Right cardiac atrium (tissue), 5 donors: Measurements from ENCODE around the gene GP5. TPM values are rescaled to one million over a fixed set of nuclear protein-coding genes. Genes with fewer than 3 reads are reported as not detected.

Experiments
- ATAC-seq, 2 donors: fragments of 200-7000 bp; cut with Tn5 transposase; one replicate each; pipeline versions ENCODE4 v1.8.0 to v1.9.1; 2020; ENCODE audit warnings: moderate library complexity in 2 of 2, mild to moderate bottlenecking in 1 of 2
- DNase-seq, 3 donors: peaks; one replicate each; pipeline ENCODE4 v3.0.0-alpha.2; 2020
- H3K27ac ChIP-seq: one replicate; pipeline ENCODE4 v1.5.1; 2013; ENCODE audit warnings: mild to moderate bottlenecking, low read length, control low read depth, moderate library complexity
- H3K27me3 ChIP-seq: one replicate; pipeline ENCODE4 v1.6.1; 2013; ENCODE audit not compliant: control insufficient read depth, insufficient read depth
- H3K4me1 ChIP-seq: one replicate; pipeline ENCODE4 v1.6.1; 2013; ENCODE audit warnings: low read length; ENCODE audit not compliant: control insufficient read depth, insufficient read depth
- H3K4me3 ChIP-seq: one replicate; pipeline ENCODE4 v1.5.1; 2013; ENCODE audit warnings: low read length, control low read depth
- H3K9me3 ChIP-seq: one replicate; pipeline ENCODE4 v1.6.1; 2013; ENCODE audit warnings: low read length; ENCODE audit not compliant: control insufficient read depth
- WGBS: extraction: QIAGEN DNeasy Blood & Tissue Kit; methylation state at CpG from one replicate; pipeline ENCODE4 v1.1.7; 2013; 5-methylcytosine and 5-hydroxymethylcytosine counted together
- intact Hi-C, 4 donors: fragments of 100-400 bp; cut with DNase I; formaldehyde crosslinking; loops; one replicate each; pipeline versions ENCODE4 v1.11.0 to v1.14.0; 2022 to 2023
- polyA plus RNA-seq: library from polyadenylated mRNA; stranded (reverse); fragments of 200-250 nt; gene quantifications from one replicate; pipeline ENCODE4 v1.2.3, GENCODE V29; 2013
- total RNA-seq, 4 donors: library from RNA; stranded (reverse); fragmentation: NEBNext Ultra II Directional; extraction: Animal tissue kit (Norgen Biotek cat#: 25700); gene quantifications; one replicate each; pipeline ENCODE4 v1.2.1, GENCODE V29; 2021
- donor health status: healthy with polysubstance abuse.
- donor health status: DM: no; HTN: yes; CAD: no.
- donor health status: DM: no; HTN: no; CAD: no.
- donor health status: DM: no; HTN: yes; CAD: no; lungs with severe emphysema.
- donor health status: DM: yes; HTN: yes; CAD: no.

The GP5 gene
- total and polyA plus RNA-seq, 5 donors: 0.07 TPM; not detected in 4

- 71% methylated on average over 5 of the region's 5 CpGs for WGBS
- no peak for ATAC-seq
- H3K9me3 ChIP-seq: no peaks in the 10 kb centered on the region
Measured at GRCh38 chr3:194346621-194347020, 52.4 kb downstream of the GP5 start.

DNA sequence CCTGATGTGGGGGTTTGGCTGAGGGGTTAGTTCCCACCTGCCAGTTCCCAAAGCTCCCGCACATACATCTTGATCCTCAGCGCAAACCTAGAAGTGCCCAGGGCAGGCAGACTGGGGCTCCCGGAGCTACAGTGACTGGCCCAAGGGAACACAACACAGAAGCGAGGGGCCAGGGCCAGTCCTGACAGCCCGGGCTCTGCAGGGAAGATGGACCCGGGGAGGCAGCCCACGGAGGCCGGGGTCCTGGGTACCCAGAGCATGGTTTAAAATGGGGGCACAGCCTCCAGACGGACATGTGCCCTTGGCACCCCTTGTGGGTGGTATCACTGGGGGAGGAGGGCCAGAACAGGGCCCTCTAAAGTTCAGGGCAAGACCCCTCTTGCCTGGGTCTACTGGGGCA lies 53.0 kb downstream of the GP5 start:
- Histone ChIP-seq H3K9me3 (no peaks in the 10 kb centered on the region), H3K27me3 (no peaks in the 10 kb centered on the region), H3K4me3 (no peak overlapping the region), H3K4me1 (no peaks in the 10 kb centered on the region), H3K27ac (no peak overlapping the region)
- no peak for DNase-seq
- intact Hi-C loops: no loop called here
- no peak for ATAC-seq
- WGBS: 83% methylated on average over 9 of the region's 9 CpGs

More at GRCh38 chr3:194346621-194347020, 52.4 kb downstream of the GP5 start:
- no peak overlapping the region for H3K27ac ChIP-seq
- intact Hi-C loops: no loop called here
- no peak for DNase-seq
- H3K4me1 ChIP-seq: no peaks in the 10 kb centered on the region
- H3K4me3 ChIP-seq: no peak overlapping the region
- H3K27me3 ChIP-seq: no peaks in the 10 kb centered on the region

Other genes with a start within 250 kb of the GP5 start
- not detected for gene CPN2, start 47.9 kb downstream of the GP5 start, total RNA-seq
- gene CPN2, start 47.9 kb downstream of the GP5 start, polyA plus RNA-seq: 0.07 TPM
- under 1 TPM in 3 of 4 donors, not detected in 1; 0.03 to 0.06 (median 0.06) TPM for gene LRRC15, start 29.5 kb downstream of the GP5 start, total RNA-seq
- gene LRRC15, start 29.5 kb downstream of the GP5 start, polyA plus RNA-seq: 0.07 TPM
- 100 to 1,000 TPM in 1 of 4 donors, 10 to 100 TPM in 3; 79.9 to 194 (median 93.6) TPM for gene ATP13A3, start 87.7 kb upstream of the GP5 start, total RNA-seq
- gene ATP13A3, start 87.7 kb upstream of the GP5 start, polyA plus RNA-seq: 28.2 TPM
- 10 to 100 TPM in 1 of 4 donors, 1 to 10 TPM in 3; 5.1 to 11.3 (median 8.5) TPM for gene TMEM44, start 234.2 kb upstream of the GP5 start, total RNA-seq
- 7.6 TPM for gene TMEM44, start 234.2 kb upstream of the GP5 start, polyA plus RNA-seq